ENCODE measurements around the gene TAS1R3. TPM values are rescaled to one million over a fixed set of nuclear protein-coding genes. Genes with fewer than 3 reads are reported as not detected.

Gene TAS1R3
- total RNA-seq, 1 donor, result under 0.01 TPM

DNA sequence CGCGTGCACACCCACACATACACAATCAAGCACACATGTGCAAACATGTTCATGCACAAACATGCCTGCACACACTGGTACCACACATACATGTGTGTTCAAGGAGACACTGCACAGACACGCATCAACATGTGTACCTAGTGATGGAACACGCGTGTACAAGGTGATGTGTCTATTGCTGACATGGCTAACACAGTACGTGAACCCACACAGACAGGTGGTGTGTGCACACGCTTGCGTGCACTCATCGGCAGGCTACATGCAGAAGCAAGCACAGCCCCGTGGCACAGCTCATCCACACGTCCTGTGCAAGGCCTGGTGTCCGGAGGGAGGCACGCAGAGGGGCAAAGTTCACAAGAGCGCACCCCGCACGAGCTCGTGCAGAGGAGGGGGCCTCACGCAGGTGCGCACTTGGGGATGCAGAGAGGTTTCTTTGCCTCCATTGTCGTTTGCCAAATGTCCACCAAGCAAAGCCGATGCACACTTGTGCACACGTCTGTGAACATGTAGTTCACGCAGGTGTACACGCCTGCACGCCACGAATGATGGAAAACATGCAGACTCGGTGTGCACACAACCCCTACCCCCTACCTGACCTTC, 24.3 kb upstream of the TAS1R3 start:
- no peak for TF ChIP-seq CTCF (IDR thresholded peaks at IDR 0.05; ENCODE audit: insufficient read depth, low read depth, low read length)
- peak overlapping the region; percentile 76 for H3K4me3 ChIP-seq (ENCODE audit: low read depth, low read length)
- no peak for DNase-seq (ENCODE audit: low read depth)

- no peak for DNase-seq (ENCODE audit: low read depth)
Observed at GRCh38 chr1:1307261-1307922, 23.7 kb upstream of the TAS1R3 start.

GRCh38 chr1:1307923-1308755, 22.9 kb upstream of the TAS1R3 start, which contains the start of the genes ACAP3 and PUSL1:
Gene ACAP3 (minus strand): TSS chr1:1307930. CDS start chr1:1307815, 115 bp downstream.
Gene PUSL1 (plus strand): TSS chr1:1308597. CDS start chr1:1308644, 47 bp downstream.
- peak; percentile 93 for DNase-seq (ENCODE audit: low read depth)
- no peak for TF ChIP-seq CTCF (IDR thresholded peaks at IDR 0.05; ENCODE audit: insufficient read depth, low read depth, low read length)
- H3K4me3 ChIP-seq (ENCODE audit: low read depth, low read length), result peak within 1 kb of the TSS; percentile 76

More at GRCh38 chr1:1307261-1307922, 23.7 kb upstream of the TAS1R3 start:
- no peak for TF ChIP-seq CTCF (IDR thresholded peaks at IDR 0.05; ENCODE audit: insufficient read depth, low read depth, low read length)
- H3K4me3 ChIP-seq (ENCODE audit: low read depth, low read length), result peak overlapping the region; percentile 76

DNA sequence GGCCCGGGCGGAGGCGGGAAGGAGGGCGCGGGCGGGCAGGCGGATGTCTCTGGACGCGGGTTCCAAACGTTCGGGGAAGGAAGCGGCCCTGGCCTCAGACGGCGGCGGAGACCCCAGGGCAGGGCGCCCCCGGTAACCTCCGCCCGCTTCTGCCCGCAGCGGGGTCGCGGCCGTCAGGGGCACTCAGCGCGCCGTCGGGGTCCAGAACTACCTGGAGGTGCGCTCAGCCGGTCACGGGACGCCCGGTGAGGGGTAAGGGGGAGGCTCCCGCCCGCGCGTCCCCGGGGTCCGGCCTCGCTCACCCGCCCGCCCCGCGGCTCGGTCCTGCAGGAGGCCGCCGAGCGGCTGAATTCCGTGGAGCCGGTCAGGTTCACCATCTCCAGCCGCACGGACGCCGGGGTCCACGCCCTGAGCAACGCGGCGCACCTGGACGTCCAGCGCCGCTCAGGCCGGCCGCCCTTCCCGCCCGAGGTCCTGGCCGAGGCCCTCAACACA, 22.3 kb upstream of the TAS1R3 start:
- peak overlapping the region; percentile 76 for H3K4me3 ChIP-seq (ENCODE audit: low read depth, low read length)
- no peak for DNase-seq (ENCODE audit: low read depth)
- no peak for TF ChIP-seq CTCF (IDR thresholded peaks at IDR 0.05; ENCODE audit: insufficient read depth, low read depth, low read length)

GRCh38 chr1:1309251-1310108, 21.6 kb upstream of the TAS1R3 start:
- peak overlapping the region; percentile 76 for H3K4me3 ChIP-seq (ENCODE audit: low read depth, low read length)
- TF ChIP-seq CTCF (IDR thresholded peaks at IDR 0.05; ENCODE audit: insufficient read depth, low read depth, low read length), result no peak
- no peak for DNase-seq (ENCODE audit: low read depth)

- no peak for TF ChIP-seq CTCF (IDR thresholded peaks at IDR 0.05; ENCODE audit: insufficient read depth, low read depth, low read length)
- H3K4me3 ChIP-seq (ENCODE audit: low read depth, low read length), result no peak overlapping the region
- DNase-seq (ENCODE audit: low read depth), result no peak
Observed at GRCh38 chr1:1310109-1310385, 21.0 kb upstream of the TAS1R3 start.

All from fibroblast of villous mesenchyme (primary cell).